GM12878 (cell line): ENCODE measurements around the gene MEG3. TPM values are rescaled to one million over a fixed set of nuclear protein-coding genes. Genes with fewer than 3 reads are reported as not detected.

Experiments
- ATAC-seq: fragments of 200-7000 bp; cut with Tn5 transposase; 3 replicates; pipeline ENCODE4 v1.9.1; 2020; ENCODE audit warnings: mild to moderate bottlenecking, moderate library complexity
- BruUV-seq: library from RNA; stranded (reverse); fragments of 400-500 nt; replicated peaks from 2 replicates; lab custom pipeline; 2021; lab: Mats Ljungman, UMichigan
- CTCF ChIA-PET: fragments of 300-600 bp; sonication (Branson Sonifier 250); formaldehyde crosslinking; extraction: SDS; loops from one replicate; lab custom pipeline; 2021; ENCODE audit warnings: inconsistent platforms; lab: Yijun Ruan, JAX
- POLR2A ChIA-PET: fragments of 350-600 bp; formaldehyde crosslinking; extraction: SDS; loops from one replicate; lab custom pipeline; 2021; ENCODE audit warnings: inconsistent platforms; lab: Charles Lee
- RAD21 ChIA-PET: fragments of 300-600 bp; sonication (Branson Sonifier 250); formaldehyde crosslinking; loops from one replicate; lab custom pipeline; 2023; ENCODE audit warnings: antibody characterized with exemption; ENCODE audit not compliant: unreplicated experiment; lab: Charles Lee
- SMC1A ChIA-PET: fragments of 300-600 bp; sonication (Branson Sonifier 250); formaldehyde crosslinking; loops from one replicate; lab custom pipeline; 2023; ENCODE audit not compliant: unreplicated experiment, uncharacterized antibody; lab: Charles Lee
- DNase-seq: peaks from one replicate; pipeline ENCODE4 v3.0.0-alpha.2; 2011; ENCODE audit warnings: low read depth, low spot score
- FAIRE-seq: peaks from 3 replicates; lab custom pipeline; 2011; peaks lifted over from hg19 to GRCh38; lab: Jason Lieb, UNC
- H2AFZ ChIP-seq: 2 replicates; pipeline ENCODE4 v1.6.0; 2011; ENCODE audit warnings: low read depth, low read length, control low read depth; ENCODE audit not compliant: control insufficient read depth
- H3K27ac ChIP-seq: 2 replicates; pipeline ENCODE4 v1.5.1; 2011; ENCODE audit warnings: control low read depth; ENCODE audit not compliant: control insufficient read depth, insufficient read depth
- H3K27me3 ChIP-seq, 2 experiments: replicated peaks in 1 of 2; 2 replicates each; pipeline versions ENCODE4 v1.6.0 to v1.6.1; 2011; ENCODE audit warnings: low read length in 1 of 2; ENCODE audit not compliant: control insufficient read depth in 2 of 2, insufficient read depth in 2 of 2
- H3K36me3 ChIP-seq, 2 experiments: 2 replicates each; pipeline ENCODE4 v1.5.1; 2011; ENCODE audit warnings: low read length in 1 of 2; ENCODE audit not compliant: control insufficient read depth in 2 of 2, insufficient read depth in 2 of 2
- H3K4me1 ChIP-seq: 2 replicates; pipeline ENCODE4 v1.6.1; 2011; ENCODE audit warnings: mild to moderate bottlenecking, low read length, moderate library complexity, mixed read lengths; ENCODE audit not compliant: control insufficient read depth, insufficient read depth
- H3K4me2 ChIP-seq: 2 replicates; pipeline ENCODE4 v1.6.0; 2011; ENCODE audit warnings: control low read depth; ENCODE audit not compliant: control insufficient read depth, insufficient read depth
- H3K4me3 ChIP-seq: fragments of 200-600 bp; sonication (generic); 2 replicates; pipeline ENCODE4 v1.5.1; 2016
- H3K79me2 ChIP-seq: 2 replicates; pipeline ENCODE4 v1.6.0; 2011; ENCODE audit warnings: low read length; ENCODE audit not compliant: control insufficient read depth, insufficient read depth
- H3K9ac ChIP-seq: 2 replicates; pipeline ENCODE4 v1.8.0; 2011; ENCODE audit warnings: low read length, control low read depth, mixed read lengths; ENCODE audit not compliant: control insufficient read depth, insufficient read depth
- H3K9me3 ChIP-seq: replicated peaks from 3 replicates; pipeline ENCODE4 v1.5.1; 2011; ENCODE audit warnings: mild to moderate bottlenecking, low read length; ENCODE audit not compliant: control insufficient read depth, insufficient read depth
- H4K20me1 ChIP-seq: 2 replicates; pipeline ENCODE4 v1.6.0; 2011; ENCODE audit not compliant: control insufficient read depth, insufficient read depth
- CTCF ChIP-seq, 3 experiments: IDR thresholded peaks in 2 of 3; conservative IDR thresholded peaks in 1 of 3; 2 replicates each; pipeline ENCODE4 v1.5.1; 2011; ENCODE audit warnings: low read depth in 3 of 3, low read length in 3 of 3, mild to moderate bottlenecking in 3 of 3, control low read depth in 2 of 3, moderate library complexity in 2 of 3, inconsistent platforms in 1 of 3, mixed read lengths in 1 of 3; ENCODE audit not compliant: control insufficient read depth in 2 of 3, insufficient read depth in 1 of 3; ENCODE audit errors: extremely low read depth in 1 of 3
- IRF5 ChIP-seq: fragments of 450-650 bp; IDR thresholded peaks from 2 replicates; pipeline ENCODE4 v1.6.1; 2017; ENCODE audit warnings: borderline replicate concordance
- RAD21 ChIP-seq: IDR thresholded peaks from 2 replicates; pipeline ENCODE4 v1.6.1; 2011; ENCODE audit warnings: mild to moderate bottlenecking, low read depth, low read length, moderate library complexity; ENCODE audit not compliant: insufficient read depth
- SMC3 ChIP-seq: IDR thresholded peaks from 2 replicates; pipeline ENCODE4 v1.6.1; 2011; ENCODE audit warnings: low read length, improper control_type of control experiment, borderline replicate concordance
- WRNIP1 ChIP-seq: IDR thresholded peaks from 2 replicates; pipeline ENCODE4 v1.6.1; 2011; ENCODE audit warnings: low read depth, low read length, improper control_type of control experiment, borderline replicate concordance
- ZNF384 ChIP-seq: IDR thresholded peaks from 2 replicates; pipeline ENCODE4 v1.6.1; 2012; ENCODE audit warnings: low read depth, mild to moderate bottlenecking, low read length, improper control_type of control experiment, borderline replicate concordance
- WGBS: methylation state at CpG from one replicate; pipeline ENCODE4 v1.1.6; 2016; ENCODE audit warnings: low lambda C conversion rate; ENCODE audit not compliant: insufficient replicate concordance, insufficient coverage; ENCODE audit errors: missing lambda C conversion rate; 5-methylcytosine and 5-hydroxymethylcytosine counted together
- in situ Hi-C: fragments of 300-500 bp; cut with MboI; formaldehyde crosslinking; loops from 9 replicates; pipeline ENCODE4 v1.14.3; 2018; ENCODE audit warnings: mixed read lengths
- intact Hi-C: fragments of 100-400 bp; cut with micrococcal nuclease; formaldehyde crosslinking; loops from one replicate; pipeline ENCODE4 v1.14.2; 2022; ENCODE audit not compliant: unreplicated experiment
- polyA plus RNA-seq, 11 experiments: library from polyadenylated mRNA; depleted of rRNA in 4 of 11; unstranded in 6 of 11; stranded (reverse) in 5 of 11; fragments of >200 nt; fragmentation: Nextera tagmentation in 4 of 11; fragmentation: Illumina TruSeq in 1 of 11; extraction: Ambion mirVana in 4 of 11; extraction: Trizol in 1 of 11; gene quantifications; 1 replicate in 1 of 11; 2 replicates in 10 of 11; pipeline versions ENCODE4 v1.2.1 to v1.2.3, GENCODE V29; 2011 to 2016; ENCODE audit warnings: inconsistent platforms in 2 of 11, missing spikeins in 2 of 11, low read depth in 1 of 11
- total RNA-seq, 4 experiments: library from RNA; depleted of rRNA in 3 of 4; stranded (reverse); fragments of >200 nt in 3 of 4; fragmentation: Illumina TruSeq in 1 of 4; extraction: Trizol in 1 of 4; gene quantifications; 2 replicates each; pipeline versions ENCODE4 v1.2.1 to v1.2.3, GENCODE V29; 2013 to 2021

MEG3 gene
- total and polyA plus RNA-seq, 10 of the 15 experiments (the other 5 are each of a cell fraction or from before 2014, with no cell fraction given): 0.03 to 2.9 (median 0.95) TPM; not detected in 7

- Histone ChIP-seq H3K79me2 (no peaks in the 10 kb centered on the region), H3K27ac (no peak overlapping the region), H3K4me2 (no peak overlapping the region), H3K9me3 (no peaks in the 10 kb centered on the region), H3K4me1 (no peaks in the 10 kb centered on the region), H3K36me3 (no peaks in the 10 kb centered on the region), H3K9ac (no peak overlapping the region), H3K27me3 (no peaks in the 10 kb centered on the region), H3K4me3 (no peak overlapping the region), H4K20me1 (no peaks in the 10 kb centered on the region), H2AFZ (no peak overlapping the region)
- ChIA-PET SMC1A (interaction anchor here (0.6 kb wide), 1 partner anchor 807 kb away, joined by 5 read pairs; no protein-coding TSS in a partner anchor), CTCF (interaction anchor here (0.9 to 3.1 kb wide), 6 partner anchors 12 to 780 kb away, joined by 3 to 11 read pairs (median 3); no protein-coding TSS in a partner anchor), RAD21 (no interaction called here), POLR2A (interaction anchor here (0.7 kb wide), 1 partner anchor 39 kb away, joined by 3 read pairs; no protein-coding TSS in a partner anchor)
- 5% methylated on average over 8 of the region's 8 CpGs for WGBS
- intact Hi-C loops: loop anchor here (1.0 to 10.0 kb wide), 2 partner anchors 384 to 777 kb away; no protein-coding TSS in a partner anchor
- TF ChIP-seq RAD21: peak; percentile 67
- no peak for TF ChIP-seq ZNF384
- no peak for TF ChIP-seq WRNIP1
- TF ChIP-seq IRF5: no peak
- TF ChIP-seq SMC3: peak; percentile 83
- TF ChIP-seq CTCF (IDR thresholded peaks at IDR 0.05 in 2 of 3, conservative IDR thresholded peaks at IDR 0.05 in 1 of 3; ENCODE audit: control insufficient read depth in 2 of 3, extremely low read depth in 1 of 3, insufficient read depth in 1 of 3, low read depth in 3 of 3, low read length in 3 of 3): peak; percentile 73 to 86 (median 77)
- peak; percentile 99 for ATAC-seq
- in situ Hi-C loops: loop anchor here (5.0 kb wide), 1 partner anchor 781 kb away; no protein-coding TSS in a partner anchor
- DNase-seq: no peak
- no peak for FAIRE-seq
- no TSS peak for BruUV-seq
These were observed 25.1 kb downstream of the MEG3 start for GRCh38 chr14:100850841-100851585.
